Measurements from ENCODE around the gene DNAH8.
A peak's percentile ranks its signal among the peaks of the same experiment; 100 is the strongest.

The DNAH8 gene

DNA sequence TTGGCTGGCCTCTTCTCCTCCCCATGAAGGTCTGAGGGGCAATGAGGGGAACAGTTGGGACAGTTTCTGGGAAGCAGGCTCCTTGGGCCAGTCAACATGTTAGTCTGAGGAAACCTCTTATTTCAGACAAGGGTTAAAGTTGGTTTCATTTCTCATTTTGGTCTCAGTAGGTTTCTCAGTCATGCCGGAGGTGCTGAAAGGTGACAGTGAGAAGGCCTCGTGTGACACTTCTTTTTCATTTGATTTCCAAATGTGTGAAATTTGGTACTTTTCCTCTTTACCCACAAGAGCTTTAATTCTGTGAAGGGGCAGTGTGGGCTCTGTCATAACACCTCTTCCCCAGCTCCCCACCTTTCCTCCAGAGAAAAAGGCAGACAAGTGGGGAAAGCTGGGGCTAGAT is 326.0 kb downstream of the DNAH8 start:
- Mint-ChIP-seq H3K4me1 (no peaks in the 10 kb centered on the region), H3K27ac (no peak overlapping the region), H3K9me3 (no peaks in the 10 kb centered on the region), H3K4me3 (no peak overlapping the region), H3K36me3 (ENCODE audit: low read depth) (no peaks in the 10 kb centered on the region), H3K27me3 (ENCODE audit: low read depth) (peaks cover 92% of the 10 kb centered on the region)
- TF ChIP-seq CTCF (IDR thresholded peaks at IDR 0.05; ENCODE audit: unreplicated experiment in 3 of 3) = no peak

DNA sequence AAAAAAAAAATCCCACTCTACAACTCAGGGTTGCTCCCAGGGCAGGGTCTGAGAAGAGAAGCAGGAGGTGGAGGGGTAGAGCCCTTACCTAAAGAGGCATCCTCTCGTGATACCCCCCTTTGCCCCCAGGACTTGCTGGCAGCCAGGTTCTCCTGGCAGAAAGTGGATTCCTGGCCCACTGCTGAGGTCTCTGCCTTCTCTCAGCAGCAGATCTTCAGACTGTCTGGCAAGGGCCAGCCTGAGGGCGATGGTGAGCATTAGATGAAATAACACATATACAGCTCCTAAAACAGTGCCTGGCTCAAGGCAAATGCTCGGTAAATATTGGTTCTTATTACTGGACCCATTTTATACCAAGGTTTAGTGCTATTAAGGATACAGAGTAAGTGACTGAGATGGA is 328.7 kb downstream of the DNAH8 start:
- no peaks in the 10 kb centered on the region for H3K9me3 Mint-ChIP-seq
- H3K27ac Mint-ChIP-seq = no peak overlapping the region
- no peaks in the 10 kb centered on the region for H3K36me3 Mint-ChIP-seq (ENCODE audit: low read depth)
- TF ChIP-seq CTCF (IDR thresholded peaks at IDR 0.05; ENCODE audit: unreplicated experiment in 3 of 3) = no peak
- H3K4me3 Mint-ChIP-seq = no peak overlapping the region
- H3K4me1 Mint-ChIP-seq = no peaks in the 10 kb centered on the region
- peaks cover 90% of the 10 kb centered on the region for H3K27me3 Mint-ChIP-seq (ENCODE audit: low read depth)

DNA sequence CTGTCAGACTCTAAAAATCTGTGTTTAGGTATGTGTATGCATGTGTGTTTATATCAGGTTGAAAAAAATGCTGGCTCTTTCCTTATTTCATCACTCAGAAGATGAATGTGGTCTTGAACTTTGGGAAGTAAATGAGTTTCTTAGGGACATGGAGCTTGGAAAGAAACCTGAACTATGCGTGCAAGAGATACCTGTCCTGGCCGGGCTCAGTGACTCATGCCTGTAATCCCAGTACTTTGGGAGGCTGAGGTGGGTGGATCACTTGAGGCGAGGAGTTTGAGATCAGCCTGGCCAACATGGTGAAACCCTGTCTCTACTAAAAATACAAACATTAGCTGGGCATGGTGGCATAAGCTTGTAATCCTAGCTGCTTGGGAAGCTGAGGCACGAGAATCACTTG is 329.1 kb downstream of the DNAH8 start:
- TF ChIP-seq CTCF (IDR thresholded peaks at IDR 0.05; ENCODE audit: unreplicated experiment in 3 of 3) = no peak
- Mint-ChIP-seq H3K4me3 (no peak overlapping the region), H3K9me3 (no peaks in the 10 kb centered on the region), H3K36me3 (ENCODE audit: low read depth) (no peaks in the 10 kb centered on the region), H3K27ac (no peak overlapping the region), H3K4me1 (no peaks in the 10 kb centered on the region), H3K27me3 (ENCODE audit: low read depth) (peaks cover 89% of the 10 kb centered on the region)

DNA sequence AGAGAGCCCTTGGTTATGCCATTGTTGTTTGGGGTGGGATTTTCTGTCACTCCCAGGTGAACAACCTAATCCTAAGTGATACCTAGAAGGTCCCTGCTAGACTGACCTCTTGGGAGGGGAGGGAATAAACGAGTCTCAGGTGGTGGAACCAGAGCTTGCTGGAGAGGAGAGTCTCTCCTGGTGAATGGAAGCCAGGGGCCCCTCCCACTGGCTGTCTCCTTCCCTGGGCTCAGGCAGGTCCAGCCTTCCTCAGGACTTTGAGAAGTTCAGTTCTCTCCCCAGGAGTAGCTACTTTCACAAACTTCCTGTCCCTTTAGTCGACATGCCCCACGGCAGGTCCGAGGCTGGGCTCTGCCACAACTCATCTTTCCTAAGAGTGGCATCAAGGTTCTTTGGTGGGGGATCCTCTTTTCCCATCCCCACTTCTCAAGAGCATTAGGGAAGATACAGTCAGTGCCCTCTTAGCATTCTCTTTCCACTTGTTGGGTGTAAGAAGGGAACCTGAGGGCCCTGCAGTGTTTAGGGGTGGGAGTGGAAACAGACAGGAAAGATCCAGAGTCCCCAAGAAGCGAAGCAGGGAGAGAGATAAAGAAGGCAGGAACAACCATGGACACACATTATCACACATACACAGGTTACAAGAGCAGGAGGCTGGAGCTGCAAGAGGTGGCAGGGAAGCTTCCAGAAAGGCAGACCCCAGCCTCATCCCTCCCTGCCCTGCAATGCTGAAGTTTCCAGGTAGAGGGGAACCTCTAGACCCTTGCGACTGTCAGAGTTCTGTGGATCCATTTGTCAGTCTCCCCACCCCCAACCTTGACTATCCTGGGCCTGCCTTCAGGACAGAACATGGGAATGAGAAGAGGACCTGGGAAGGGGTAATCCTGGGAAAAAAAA is 332.6 kb downstream of the DNAH8 start:
- no peaks in the 10 kb centered on the region for H3K9me3 Mint-ChIP-seq

DNA sequence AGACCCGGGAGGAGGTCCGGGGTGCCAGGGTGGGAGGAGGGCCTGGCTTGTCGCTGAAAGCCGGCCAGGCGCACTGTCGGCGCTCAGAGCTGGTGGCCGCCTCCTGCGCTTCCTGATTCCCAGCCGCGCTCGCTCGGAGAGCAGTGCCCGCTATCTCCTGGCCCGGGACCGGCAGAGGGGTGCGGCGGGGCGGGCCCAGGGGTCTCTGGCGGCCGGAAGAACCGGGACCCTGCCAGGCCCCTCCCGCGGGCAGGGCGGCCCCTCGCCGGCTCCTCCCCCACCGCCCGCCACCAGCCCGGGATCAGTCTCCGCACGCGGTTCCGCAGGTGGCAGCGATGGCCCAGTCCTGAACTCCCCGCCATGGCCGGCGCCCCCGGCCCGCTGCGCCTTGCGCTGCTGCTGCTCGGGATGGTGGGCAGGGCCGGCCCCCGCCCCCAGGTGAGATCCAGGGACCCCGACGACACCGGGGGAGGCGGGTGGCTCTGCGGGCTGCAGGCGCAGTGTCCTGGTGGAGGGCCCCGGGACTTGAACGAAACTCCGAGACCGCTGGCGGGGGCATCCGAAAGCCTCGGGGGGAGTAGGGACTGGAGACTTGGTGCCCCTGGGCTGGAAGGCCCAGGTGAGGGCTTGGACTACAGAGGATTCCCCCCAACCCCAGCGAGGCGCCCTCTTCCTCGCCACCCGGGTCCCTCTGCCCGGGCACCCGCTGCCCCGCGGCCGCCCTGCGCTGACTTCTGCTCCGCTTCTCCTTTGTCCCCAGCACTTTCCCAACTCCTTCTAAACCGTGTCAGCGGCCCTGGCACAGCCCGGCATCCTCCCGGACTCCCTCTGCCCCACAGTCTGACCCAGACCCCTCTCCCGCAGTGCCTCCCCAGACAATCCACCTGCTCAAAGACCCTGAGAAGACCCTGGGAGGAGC is 333.6 kb downstream of the DNAH8 start, which contains the start of gene GLP1R:
Gene GLP1R, plus strand, starts transcription at position 301 of the 919 bp plus-strand sequence. Its CDS starts 60 bp downstream, at position 361.
- H3K36me3 Mint-ChIP-seq (ENCODE audit: low read depth) = no peaks in the 10 kb centered on the region
- no peak for TF ChIP-seq CTCF (IDR thresholded peaks at IDR 0.05; ENCODE audit: unreplicated experiment in 3 of 3)
- no peak within 1 kb of the TSS for H3K27ac Mint-ChIP-seq
- H3K4me1 Mint-ChIP-seq = no peaks in the 10 kb centered on the region
- peaks cover 93% of the 10 kb centered on the region for H3K27me3 Mint-ChIP-seq (ENCODE audit: low read depth)
- H3K9me3 Mint-ChIP-seq = peaks cover 2% of the 10 kb centered on the region
- H3K4me3 Mint-ChIP-seq = peak within 1 kb of the TSS; percentile 41 to 75 (median 47)

More for the DNA sequence above, 332.6 kb downstream of the DNAH8 start:
- Mint-ChIP-seq H3K27me3 (ENCODE audit: low read depth) (peaks cover 89% of the 10 kb centered on the region), H3K27ac (no peak overlapping the region), H3K36me3 (ENCODE audit: low read depth) (no peaks in the 10 kb centered on the region), H3K4me3 (peak overlapping the region; percentile 41 to 58 (median 47)), H3K4me1 (no peaks in the 10 kb centered on the region)
- TF ChIP-seq CTCF (IDR thresholded peaks at IDR 0.05; ENCODE audit: unreplicated experiment in 3 of 3) = no peak
